Embryonic facial prominence (tissue), 1 donor: ENCODE data around the gene AFF3.

Experiments
- DNase-seq: peaks from one replicate; pipeline ENCODE4 v3.0.0-alpha.2; 2016; ENCODE audit errors: extremely low spot score

The AFF3 gene

DNA sequence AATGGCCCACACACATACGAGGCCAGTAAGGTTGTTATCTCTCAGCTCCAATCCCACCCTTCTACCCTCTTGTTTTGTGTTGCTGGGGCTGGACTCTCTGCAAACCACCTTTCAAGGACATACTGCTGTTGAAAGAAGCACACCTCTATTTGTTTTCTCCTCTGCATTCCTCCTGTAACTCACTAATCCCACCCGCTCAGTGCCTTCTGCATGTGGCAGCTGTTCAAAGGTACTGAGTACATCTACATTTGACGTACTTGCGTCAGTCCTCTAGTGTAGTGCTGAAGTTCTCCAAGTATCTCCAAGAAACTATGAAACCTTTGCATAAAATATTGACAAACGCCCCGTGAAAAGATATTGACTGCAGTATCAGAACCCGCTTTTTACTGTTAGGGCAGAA, 310.6 kb downstream of the AFF3 start:
- no peak for DNase-seq

DNA sequence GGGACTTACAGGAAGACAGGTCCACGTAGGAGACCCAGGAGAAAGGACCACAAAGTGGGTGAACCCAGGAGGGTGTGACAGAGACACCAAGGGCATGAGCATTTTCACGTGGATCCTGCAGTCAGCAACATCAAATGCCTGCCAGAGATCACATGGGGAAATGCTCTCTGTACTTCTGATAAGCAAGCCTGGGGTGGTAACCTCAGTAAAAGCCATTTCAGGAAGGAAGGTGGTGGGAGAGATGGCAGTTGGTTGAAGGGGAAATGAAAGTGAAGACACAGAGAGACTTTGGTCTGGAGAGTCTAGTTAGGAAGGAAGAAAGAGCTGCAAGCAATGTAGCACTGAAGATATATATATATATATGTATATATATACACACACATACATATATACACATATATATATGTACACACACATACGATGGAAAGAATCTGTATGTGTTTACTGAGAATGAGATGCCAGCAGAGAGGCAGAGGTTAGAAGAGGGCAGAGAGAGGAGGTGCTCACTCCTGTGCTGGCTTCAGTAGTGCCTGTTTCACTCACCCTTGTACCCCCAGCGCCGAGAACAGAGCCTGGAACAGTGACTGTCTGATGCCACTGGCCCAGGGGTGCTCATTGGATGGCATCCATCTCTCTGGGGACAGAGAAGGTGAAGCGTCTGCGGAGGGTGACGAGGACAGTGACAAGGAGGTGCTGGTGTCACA, 314.9 kb downstream of the AFF3 start:
- no peak for DNase-seq

DNA sequence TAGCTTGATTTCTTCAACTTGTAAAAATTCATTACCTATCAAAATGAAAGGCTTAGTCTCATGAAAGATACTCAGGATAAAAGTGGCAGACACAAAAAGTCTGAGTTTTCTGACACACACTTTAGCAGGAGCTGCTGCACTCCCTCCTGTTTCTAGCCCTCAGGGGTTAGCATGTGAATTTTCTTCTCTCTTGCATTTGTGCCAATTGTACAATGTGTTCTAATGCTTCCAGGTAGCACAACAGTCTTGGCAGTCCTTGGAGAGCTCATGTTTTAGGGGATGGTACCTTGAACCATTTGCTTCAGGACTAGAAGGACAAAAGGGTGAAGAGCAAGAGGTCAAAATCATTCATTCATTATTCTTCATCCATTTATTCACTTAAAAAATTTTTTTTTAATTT, 316.8 kb downstream of the AFF3 start:
- no peak for DNase-seq

DNA sequence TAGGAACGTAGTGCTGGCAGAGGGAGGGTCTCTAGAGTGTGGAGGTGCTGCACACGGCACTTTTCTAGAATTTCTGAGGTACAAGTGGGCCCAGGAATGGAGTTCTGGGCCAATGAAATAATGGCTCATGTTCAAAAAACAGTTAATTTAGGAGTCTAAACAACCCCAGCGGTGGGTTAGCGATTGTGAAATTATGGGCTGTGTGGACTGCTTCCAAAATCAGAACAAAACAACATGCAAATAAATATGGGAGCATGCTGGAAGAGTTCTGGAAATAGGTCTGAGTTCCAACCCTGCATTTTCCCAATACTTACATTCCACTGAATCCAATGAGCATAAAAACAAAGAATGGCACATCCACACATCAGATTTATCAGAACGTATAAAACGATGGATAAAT, 317.6 kb downstream of the AFF3 start:
- no peak for DNase-seq

DNA sequence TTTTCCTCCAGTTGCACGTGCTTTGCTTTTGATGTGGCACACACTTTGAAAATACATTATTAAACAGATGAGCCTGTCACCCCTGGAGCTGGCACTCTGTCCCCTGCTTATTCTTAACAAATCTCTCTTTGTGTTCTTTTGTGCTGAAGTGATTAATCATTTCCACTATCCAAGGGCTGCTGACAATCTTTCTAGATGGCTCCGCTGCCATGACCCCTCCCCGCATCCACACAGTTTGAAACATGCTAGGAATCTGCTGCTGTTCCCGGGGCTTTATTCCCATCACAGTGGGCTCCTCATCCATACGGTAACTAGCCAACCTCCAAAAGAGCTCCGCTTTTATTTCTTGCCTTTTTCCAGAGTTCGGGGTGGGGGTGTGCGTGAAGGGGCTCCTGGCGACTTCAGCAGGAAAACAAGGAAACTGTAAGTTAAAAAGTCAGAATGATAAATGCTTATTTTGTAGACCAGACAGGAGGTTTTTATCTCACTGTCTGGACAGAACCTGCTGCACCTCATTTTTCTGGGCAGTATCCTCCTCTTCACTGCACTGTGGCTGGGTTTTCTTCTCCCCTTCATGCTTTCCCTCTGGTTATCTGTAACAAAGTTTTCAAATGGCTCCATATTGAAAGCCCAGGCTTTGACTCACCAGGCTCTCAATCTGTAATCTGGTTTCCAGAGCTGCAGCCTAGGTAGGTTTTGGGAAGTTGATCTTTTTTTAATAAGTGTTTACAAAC, 319.7 kb downstream of the AFF3 start:
- DNase-seq: no peak

DNA sequence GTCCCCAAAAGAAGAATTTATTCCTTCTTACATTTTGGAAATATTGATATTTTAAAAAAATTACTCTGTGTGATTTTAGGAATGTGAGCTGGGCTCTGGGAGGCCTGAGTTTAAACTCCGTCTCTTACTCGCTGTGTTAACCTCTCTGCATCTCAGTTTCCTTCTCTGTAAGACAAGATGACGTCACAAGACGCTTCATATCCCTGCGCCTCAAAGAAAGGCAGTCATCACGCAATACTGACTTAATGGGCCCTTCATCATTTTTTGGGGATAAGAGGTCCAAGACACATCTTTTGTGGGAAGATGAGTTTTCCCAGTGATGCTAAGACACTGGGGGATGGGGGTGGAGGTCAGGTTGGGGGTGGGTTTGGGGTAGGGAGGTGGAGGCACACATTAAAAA, 320.4 kb downstream of the AFF3 start:
- DNase-seq: no peak

DNA sequence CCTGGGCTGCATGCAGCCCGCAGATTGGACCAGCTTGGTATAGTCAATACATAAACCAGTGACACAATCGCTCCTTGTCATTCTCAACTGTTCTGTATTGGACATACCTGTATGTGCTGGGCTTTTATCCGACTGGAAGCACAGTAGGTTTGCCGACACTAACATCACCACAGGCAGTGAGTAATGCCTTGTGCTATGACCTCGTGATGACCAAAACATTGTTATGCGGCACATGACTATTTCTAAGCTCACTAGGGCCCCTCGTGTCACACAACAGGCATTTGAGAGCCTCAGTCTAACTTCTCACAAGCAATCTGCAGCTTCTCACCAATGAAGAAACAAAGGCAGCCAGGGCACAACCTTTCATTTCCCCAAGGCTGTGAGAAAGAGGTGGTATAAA, 320.8 kb downstream of the AFF3 start:
- DNase-seq: no peak

DNA sequence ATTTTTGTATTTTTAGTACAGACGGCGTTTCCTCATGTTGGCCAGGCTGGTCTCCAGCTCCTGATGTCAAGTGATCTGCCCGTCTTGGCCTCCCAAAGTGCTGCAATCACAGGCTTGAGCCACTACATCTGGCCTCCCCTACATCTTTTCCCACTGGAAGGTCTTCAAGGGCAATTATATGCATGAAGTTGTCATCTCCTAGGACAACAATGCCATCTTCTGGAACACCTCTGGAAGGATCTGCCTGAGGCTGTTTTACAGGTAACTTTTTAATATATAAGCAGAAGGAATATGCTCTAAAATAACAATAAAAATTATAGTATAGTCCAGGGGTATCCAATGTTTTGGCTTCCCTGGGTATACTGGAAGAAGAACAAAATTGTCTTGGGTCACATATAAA, 321.4 kb downstream of the AFF3 start:
- no peak for DNase-seq

DNA sequence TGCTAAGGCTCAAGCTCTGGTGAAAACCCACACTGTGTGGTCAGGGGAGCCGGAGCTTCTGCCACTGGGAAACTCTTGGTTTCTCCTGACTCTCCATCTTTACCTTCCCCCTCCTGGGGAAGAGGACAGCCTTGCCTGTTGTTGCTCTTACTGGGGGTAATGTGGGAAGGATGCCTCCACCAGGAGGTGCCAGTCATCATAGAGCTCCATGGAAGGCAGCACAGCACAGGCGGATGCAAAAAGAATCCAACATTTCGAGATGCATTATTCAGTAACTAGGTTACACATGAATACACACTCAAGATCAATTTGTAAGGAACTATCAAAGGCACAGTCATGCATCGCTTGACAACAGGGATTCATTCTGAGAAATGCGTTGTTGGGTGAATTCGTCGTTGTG, 322.6 kb downstream of the AFF3 start:
- no peak for DNase-seq

DNA sequence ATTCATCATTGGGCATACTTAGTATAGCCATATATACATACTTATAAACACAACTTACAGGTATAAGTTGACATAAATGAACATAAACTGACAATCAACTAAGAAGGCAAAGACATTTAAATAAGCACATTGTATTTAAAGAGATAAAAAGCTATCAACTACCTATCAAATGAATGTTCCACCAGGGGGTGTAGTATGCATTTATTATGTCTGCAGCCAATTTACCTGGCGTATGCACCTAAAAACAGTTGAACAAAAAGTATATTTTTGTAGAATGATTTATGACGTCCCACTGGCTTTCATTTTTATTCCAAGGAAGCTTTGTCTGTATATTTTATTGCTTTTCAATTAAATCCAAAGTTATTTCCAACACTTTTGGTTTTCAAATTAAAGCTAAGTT, 323.5 kb downstream of the AFF3 start:
- DNase-seq: no peak

DNA sequence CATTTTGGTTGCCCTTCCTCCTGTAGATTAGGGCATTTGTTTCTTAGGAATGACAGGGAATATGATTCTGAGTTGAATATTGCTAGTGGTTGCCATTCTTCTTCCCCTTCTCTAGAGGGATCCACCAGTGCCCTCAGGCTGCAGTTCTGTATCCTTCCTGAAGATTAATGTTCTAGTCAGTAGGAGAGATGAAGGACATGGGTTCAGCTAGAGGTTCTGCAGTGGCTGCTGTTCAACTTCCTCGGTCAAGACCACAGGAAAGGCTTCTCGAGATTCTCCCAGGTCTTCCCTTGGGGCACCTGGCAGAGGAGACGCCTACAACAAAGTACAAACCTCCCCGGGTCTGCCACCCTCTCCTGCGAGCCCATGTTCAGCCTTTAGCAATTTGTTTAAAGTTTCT, 325.5 kb downstream of the AFF3 start:
- no peak for DNase-seq

DNA sequence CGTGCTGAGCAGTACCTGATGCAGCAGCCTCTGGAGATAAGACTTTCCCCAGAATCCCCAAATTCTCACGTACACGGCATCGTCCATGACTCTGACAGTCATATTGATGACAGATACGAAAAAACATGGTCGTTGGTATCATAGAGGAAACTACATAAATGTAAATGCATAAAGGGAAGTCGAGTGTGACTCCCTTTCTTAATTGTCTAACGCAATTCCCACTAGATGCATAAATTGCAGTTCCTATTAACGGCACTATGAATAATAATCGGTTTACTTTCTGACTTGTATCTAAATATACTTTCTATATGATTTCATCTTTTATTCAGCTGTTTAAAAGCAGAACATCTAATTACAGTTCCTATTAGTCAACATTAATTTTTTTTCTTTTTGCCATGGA, 330.0 kb downstream of the AFF3 start:
- no peak for DNase-seq

DNA sequence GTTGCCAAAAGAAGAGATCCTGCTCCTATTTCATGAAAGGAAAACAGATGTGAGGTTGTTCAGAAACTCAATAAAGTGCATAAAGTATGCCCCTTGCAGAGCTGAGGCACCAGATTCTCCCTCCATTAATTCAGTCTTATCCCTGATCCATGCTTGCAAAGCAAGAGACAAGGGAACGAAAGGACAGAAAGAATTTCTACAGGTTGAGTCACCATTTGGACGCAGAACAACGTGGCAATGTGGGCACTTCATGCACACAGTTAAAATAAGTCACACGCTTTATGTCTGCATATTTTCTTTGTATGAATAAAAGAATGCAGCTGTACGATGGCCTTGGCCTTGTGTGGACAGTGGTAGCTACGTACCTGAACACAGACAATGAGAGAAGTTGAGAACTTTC, 330.8 kb downstream of the AFF3 start:
- no peak for DNase-seq

DNA sequence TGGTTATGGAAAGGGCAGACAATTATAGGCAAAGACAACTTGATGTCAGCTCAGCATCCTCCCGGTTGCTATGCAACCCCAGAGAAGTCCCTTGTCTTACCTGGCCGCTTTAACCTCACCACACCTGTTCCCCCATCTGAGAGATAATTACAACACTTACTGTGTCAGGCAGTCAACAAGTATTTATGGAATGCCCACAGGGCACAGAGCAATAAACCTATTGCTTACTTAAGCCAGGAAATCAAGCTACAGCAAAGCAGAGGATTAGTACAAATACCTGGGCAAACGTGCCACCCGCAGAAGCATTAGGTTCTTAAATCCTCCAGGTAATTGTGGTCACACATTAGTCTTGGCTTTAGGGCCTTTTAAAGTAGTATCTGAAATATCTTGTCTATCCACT, 332.2 kb downstream of the AFF3 start:
- no peak for DNase-seq

DNA sequence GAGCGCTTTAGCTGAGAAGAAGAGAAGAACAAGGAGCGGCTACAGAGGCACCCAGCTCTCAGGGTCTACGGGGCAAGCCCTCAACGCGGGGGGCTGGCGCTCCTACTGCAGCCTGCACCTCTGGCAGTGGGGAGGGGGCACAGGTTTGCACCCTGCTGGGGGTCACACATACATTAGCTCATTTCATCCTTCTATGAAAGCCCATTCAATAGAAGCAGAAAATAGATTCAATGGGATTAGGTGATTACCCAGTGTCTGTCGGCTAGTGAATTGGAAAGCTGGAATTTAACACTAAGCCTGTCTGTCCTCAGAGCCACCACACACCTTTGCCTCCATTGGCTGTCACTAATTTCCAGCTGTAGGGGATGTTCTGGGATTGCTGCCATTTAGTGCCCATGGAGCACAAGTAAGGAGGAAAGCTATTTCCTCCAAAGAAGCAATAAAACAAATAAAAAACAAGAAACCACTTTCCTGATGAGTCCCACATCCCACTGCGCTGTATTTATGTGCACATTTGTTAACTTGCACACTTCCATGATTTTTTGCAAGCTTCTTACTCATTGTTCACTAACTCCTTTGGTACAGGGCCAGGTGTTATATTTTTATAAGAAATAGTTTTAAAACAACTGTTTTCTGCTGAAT, 333.0 kb downstream of the AFF3 start:
- no peak for DNase-seq

DNA sequence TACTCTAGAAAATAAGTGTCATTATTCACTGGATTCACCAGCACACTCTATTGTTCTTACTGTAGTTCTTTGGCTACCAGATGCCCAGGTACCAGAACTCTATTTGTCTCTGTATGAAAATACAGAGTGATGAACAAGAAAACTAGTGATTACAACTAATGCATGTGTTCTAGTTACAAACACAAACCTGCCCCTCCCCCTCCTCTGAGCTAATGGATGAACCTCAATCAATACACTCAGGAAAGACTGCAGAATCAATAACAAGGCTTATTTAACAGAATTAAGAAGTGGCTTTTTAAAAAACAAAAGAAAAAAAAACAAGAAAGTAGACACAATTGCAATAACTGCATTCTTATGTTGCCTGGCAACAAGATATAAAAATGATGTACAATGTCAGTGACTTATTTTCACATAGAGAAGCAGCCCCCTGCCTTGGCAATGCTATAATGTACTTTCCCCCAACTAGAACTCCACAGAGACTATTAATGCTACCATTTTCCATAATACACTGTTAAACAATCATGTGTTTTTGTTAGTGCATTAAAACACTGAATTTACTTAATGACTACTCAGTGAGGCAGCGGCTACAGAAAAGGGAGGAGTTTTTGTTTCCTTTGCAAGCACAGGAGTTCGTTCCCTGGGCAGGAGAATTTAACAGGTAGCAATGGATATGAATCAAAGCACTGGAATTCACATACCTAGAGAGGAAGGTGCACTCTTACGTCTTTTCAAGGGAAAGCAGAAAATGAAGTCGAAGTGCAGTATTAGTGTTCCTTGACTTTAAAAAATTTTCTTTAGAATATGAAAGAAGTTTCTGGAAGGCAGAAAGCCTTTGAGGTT, 333.8 kb downstream of the AFF3 start:
- DNase-seq: no peak

DNA sequence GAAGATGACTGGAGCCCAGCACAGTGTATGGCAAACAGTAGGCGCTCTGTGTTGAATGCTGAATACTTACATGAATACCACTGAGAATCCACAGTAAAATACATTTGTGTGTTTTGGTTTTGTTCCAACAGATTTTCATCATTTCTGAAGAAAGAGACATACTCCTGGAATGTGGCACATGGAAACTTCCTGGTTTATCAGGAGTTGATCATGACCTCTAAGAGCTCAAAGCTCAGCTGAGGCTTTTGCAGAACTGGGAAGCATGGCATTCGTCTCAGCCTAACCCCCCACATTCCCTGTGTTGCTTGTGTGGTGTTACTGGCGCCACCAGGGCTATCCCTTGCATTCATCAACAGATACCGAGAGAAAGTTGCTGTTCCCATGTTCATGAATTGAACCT, 335.6 kb downstream of the AFF3 start:
- no peak for DNase-seq

DNA sequence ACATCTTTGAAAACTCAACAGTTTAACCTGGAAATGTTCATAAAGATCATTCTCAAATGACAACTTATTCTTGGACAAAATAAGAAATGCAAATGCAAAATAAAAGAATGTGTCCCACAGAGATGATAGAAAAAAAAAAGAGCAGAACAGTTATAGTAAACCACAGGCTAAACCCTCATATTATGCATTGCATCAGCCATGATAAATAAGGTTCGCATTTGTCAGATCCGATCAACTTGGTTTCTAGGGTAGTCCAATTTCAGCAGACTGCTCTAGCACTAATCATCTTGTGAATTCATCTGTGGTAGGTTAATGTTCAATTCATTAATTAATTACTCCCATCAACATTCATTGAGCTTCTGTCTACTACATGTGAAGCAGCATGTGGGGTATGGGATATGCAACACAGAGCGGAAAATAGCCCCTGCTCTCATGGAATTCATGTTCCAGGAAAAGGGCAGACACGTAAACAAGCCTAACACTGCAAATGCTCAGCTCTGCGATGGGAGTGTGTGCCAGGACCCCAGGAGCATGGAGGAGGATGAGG, 336.4 kb downstream of the AFF3 start:
- DNase-seq: no peak

DNA sequence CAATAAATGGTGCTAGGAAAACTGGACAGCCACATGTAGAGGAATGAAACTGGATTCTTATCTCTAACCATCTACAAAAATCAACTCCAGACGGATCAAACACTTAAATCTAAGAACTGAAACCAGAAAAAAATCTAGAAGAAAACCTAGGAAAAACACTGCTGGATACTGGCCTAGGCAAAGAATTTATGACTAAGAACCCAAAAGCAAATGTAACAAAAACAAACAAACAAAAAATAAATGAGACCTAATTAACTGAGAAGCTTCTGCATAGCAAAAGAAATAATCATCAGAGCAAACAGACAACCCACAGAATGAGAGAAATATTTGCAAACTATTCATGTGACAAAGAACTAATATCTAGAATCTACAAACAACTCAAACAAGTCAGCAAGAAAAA, 338.5 kb downstream of the AFF3 start:
- DNase-seq: no peak

DNA sequence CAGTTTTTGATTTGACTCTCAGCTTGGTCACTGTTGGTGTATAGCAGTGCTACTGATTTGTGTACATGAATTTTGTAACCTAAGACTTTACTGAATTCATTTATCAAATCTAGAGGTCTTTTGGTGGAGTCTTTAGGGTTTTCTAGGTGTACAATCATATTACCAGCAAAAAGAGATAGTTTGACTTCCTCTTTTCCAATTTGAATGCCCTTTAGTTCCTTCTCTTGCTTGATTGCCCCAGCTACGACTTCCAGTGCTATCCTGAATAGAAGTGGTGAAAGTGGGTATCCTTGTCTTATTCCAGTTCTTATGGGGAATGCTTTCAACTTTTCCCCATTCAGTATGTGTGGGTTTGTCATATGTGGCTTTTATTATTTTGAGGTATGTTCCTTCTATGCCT, 339.7 kb downstream of the AFF3 start:
- no peak for DNase-seq

DNA sequence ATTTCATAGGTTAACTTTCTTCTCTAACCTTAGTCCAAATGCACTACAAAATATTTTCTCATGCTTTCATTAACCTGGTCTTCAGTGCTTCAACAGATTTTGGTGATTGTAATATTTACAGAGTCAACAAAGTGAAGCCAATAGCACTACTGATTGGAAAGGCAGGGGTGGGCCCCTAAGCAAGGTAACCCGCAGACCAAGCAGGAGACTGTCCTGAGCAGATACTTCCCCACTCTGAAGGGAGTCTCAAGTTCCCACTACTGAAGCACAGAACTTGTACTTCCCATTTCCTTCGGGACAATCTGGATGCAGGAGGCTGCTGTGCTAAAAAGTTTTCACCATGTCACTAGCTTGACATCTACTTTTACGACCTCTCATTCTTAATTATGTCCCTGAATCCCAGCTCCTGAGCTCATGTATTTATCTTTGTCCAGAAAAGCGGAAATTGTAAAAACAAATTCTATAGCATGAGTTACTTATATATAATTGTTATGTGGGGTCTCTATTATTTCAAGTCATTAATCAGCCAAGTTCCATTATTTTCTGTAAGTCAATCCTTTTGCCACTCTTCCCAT, 341.0 kb downstream of the AFF3 start:
- no peak for DNase-seq

DNA sequence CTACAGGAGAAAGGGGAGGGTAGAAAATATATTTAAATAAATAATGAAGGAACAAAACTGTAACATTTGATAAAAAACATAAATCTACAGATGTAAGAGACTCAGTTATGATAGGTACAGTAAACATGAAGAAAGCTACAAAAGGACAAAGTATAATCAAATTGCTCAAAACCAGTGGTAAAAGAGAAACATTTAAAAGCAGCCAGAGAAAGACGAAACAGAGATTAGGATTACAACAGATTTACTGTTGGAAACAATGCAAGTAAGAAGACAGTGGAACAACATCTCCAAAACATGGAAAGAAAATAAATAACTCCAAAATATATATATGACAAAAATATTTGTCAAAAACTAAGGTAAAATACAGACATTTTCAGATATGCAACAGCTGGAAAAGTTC, 344.9 kb downstream of the AFF3 start:
- DNase-seq: no peak
